Activated CD8-positive, alpha-beta T cell treated with anti-CD3 and anti-CD28 coated beads for 36 hours (primary cell): ENCODE results near the gene TCF7. TPM values are rescaled to one million over a fixed set of nuclear protein-coding genes. Genes with fewer than 3 reads are reported as not detected.

Experiments used
- ATAC-seq: fragments of 200-7000 bp; cut with Tn5 transposase; one replicate; pipeline ENCODE4 v1.10.0; 2021; ENCODE audit warnings: mild to moderate bottlenecking, moderate library complexity
- CTCF ChIA-PET: fragments of 350-600 bp; sonication (Branson Sonifier 250); formaldehyde crosslinking; loops from one replicate; lab custom pipeline; 2021; ENCODE audit warnings: antibody characterized with exemption; lab: Charles Lee
- POLR2A ChIA-PET: fragments of 350-600 bp; sonication (Branson Sonifier 250); formaldehyde crosslinking; loops from one replicate; lab custom pipeline; 2021; ENCODE audit warnings: antibody characterized with exemption; lab: Charles Lee
- DNase-seq: peaks from one replicate; pipeline ENCODE4 v3.0.0-alpha.2; 2020
- H3K27ac Mint-ChIP-seq: one replicate; pipeline ENCODE4 v1.8.0; 2021; ENCODE audit warnings: mild to moderate bottlenecking, mixed read lengths
- H3K27me3 Mint-ChIP-seq: one replicate; pipeline ENCODE4 v1.8.0; 2021; ENCODE audit warnings: mixed read lengths
- H3K36me3 Mint-ChIP-seq: one replicate; pipeline ENCODE4 v1.8.0; 2021; ENCODE audit warnings: low read depth, mixed read lengths
- H3K4me1 Mint-ChIP-seq: one replicate; pipeline ENCODE4 v1.8.0; 2021; ENCODE audit warnings: low read depth, mixed read lengths
- H3K4me3 Mint-ChIP-seq: one replicate; pipeline ENCODE4 v1.8.0; 2021; ENCODE audit warnings: mild to moderate bottlenecking, moderate library complexity, mixed read lengths
- H3K9me3 Mint-ChIP-seq: one replicate; pipeline ENCODE4 v1.8.0; 2021; ENCODE audit warnings: mixed read lengths
- intact Hi-C: fragments of 100-400 bp; cut with micrococcal nuclease; formaldehyde crosslinking; loops from one replicate; pipeline ENCODE4 v1.10.0; 2022
- total RNA-seq, 2 experiments: library from RNA; stranded (reverse); gene quantifications; one replicate each; pipeline ENCODE4 v1.2.3, GENCODE V29; 2021
- TF ChIP-seq, protein P1 (sequence below): fragments of 200-600 bp; IDR thresholded peaks from one replicate; pipeline ENCODE4 v1.8.0; 2022; ENCODE audit warnings: antibody characterized with exemption, mild to moderate bottlenecking

TCF7 gene
- total RNA-seq, 2 experiments from 2014 or later, result 47.4 to 50.3 TPM

DNA sequence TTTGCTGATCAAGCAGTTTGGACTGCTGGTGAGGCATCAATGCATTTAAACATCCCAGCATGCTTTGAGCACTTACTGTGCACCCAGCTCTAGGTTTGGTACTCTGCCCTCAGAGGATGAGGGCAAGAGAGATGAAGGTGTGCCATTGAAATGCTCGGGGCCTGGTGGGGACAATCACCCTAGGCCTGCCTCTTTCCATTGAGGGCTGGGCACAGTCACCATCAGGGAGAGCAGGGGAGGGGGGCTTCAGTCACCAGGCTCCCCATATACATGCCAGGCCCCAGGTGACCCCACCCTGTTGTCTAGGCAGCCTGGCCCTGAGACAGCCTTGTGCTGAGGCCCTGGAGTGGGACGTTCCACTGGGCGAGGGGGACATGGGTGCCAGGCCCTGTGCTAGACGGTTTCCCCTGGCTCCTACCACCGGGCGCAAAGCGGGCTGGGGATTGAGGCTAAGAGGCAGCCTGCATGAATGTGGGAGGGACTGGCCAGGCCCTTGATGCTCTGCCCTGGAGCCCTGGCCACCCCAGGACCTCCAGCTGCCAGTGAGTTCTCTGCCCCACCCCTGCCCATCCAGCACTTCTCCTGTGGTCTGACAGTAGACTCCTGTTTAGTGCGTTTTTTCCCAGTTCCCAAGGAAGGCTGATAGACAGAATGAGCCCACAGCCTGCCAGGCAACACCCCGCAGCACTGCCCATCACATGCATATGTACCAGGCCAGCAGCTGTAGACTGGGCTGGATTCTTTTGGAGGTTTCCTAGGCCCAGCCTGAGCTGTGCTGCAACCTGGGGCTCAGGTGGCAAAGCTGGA is 18.9 kb downstream of the TCF7 start:
- ATAC-seq (no peak), DNase-seq (peak; percentile 26)
- TF ChIP-seq, protein P1, sequence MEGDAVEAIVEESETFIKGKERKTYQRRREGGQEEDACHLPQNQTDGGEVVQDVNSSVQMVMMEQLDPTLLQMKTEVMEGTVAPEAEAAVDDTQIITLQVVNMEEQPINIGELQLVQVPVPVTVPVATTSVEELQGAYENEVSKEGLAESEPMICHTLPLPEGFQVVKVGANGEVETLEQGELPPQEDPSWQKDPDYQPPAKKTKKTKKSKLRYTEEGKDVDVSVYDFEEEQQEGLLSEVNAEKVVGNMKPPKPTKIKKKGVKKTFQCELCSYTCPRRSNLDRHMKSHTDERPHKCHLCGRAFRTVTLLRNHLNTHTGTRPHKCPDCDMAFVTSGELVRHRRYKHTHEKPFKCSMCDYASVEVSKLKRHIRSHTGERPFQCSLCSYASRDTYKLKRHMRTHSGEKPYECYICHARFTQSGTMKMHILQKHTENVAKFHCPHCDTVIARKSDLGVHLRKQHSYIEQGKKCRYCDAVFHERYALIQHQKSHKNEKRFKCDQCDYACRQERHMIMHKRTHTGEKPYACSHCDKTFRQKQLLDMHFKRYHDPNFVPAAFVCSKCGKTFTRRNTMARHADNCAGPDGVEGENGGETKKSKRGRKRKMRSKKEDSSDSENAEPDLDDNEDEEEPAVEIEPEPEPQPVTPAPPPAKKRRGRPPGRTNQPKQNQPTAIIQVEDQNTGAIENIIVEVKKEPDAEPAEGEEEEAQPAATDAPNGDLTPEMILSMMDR, result no peak
- Mint-ChIP-seq H3K27ac (peak overlapping the region; percentile 82), H3K9me3 (no peaks in the 10 kb centered on the region), H3K27me3 (no peaks in the 10 kb centered on the region), H3K36me3 (peaks cover 45% of the 10 kb centered on the region), H3K4me3 (peak overlapping the region; percentile 54), H3K4me1 (peaks cover 96% of the 10 kb centered on the region)
- intact Hi-C loops, result no loop called here
- CTCF ChIA-PET, result interaction anchor here (0.8 to 38.2 kb wide), 2 partner anchors 91 to 107 kb away, joined by 3 to 1049 read pairs; no protein-coding TSS in a partner anchor
- POLR2A ChIA-PET, result interaction anchor here (0.9 to 8.0 kb wide), 5 partner anchors 14 to 79 kb away, joined by 3 to 63 read pairs (median 4); no protein-coding TSS in a partner anchor

DNA sequence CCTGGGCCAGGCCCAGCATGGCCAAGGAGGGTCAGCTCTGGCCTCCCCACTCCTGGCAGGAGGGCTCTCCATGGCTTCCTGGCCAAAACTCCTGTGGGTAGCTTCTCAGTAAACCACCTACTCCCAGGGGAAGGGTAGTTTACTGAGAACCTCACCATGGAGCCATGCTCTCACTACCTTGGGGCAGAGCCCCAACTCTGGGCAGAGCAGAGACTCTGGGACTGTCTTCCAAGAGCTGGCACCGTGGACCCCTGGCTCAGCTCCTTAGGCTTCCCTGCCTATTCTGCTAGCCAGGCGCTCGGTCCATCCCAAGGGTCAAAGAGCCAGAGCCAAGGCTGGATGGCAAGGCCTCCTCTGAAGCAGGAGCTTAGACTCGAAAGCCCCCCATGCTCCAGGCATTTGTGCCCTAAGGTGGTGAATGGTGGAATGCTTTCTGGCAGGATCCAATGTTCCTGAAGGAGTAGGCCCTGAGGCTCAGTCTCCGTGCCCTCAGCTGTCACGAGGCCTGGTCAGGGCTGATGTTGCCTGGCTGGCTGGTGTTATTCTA is 19.6 kb downstream of the TCF7 start:
- intact Hi-C loops, result no loop called here
- TF ChIP-seq, protein P1, result no peak
- H3K9me3 Mint-ChIP-seq, result no peaks in the 10 kb centered on the region
- POLR2A ChIA-PET, result interaction anchor here (0.7 to 8.0 kb wide), 4 partner anchors 13 to 80 kb away, joined by 3 to 63 read pairs (median 4); no protein-coding TSS in a partner anchor
- no peaks in the 10 kb centered on the region for H3K27me3 Mint-ChIP-seq
- DNase-seq (peak; percentile 1), ATAC-seq (no peak)
- CTCF ChIA-PET, result interaction anchor here (0.8 to 38.2 kb wide), 2 partner anchors 92 to 108 kb away, joined by 3 to 1049 read pairs; no protein-coding TSS in a partner anchor
- peak overlapping the region; percentile 82 for H3K27ac Mint-ChIP-seq
- H3K4me3 Mint-ChIP-seq, result no peak overlapping the region
- H3K36me3 Mint-ChIP-seq, result peaks cover 44% of the 10 kb centered on the region
- peaks cover 96% of the 10 kb centered on the region for H3K4me1 Mint-ChIP-seq

DNA sequence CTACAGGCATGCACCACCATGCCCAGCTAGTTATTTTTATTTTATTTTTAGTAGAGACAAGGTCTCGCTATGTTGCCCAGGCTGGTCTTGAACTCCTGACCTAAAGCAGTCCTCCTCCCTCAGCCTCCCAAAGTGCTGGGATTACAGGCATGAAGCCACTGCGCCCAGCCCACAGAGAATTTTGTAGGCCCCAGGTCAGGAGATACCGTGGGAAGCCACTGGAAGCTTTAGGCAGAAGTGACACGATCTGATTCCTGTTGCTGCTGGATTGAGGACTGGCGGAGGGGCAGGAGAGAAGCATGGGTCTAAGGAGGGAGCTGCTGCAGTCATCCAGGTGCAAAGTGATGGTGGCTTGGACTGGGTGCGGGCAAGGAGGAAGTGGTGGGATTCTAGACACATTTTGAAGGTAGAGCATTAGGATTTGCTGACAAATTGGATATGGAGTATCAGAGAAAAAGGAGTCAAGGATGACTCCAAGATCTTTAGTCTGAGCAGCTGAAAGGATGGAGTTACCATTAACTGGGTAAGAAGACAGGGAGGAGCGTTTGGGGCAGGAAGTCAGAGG is 20.7 kb downstream of the TCF7 start:
- DNase-seq (peak; percentile 2), ATAC-seq (no peak)
- Mint-ChIP-seq H3K27me3 (no peaks in the 10 kb centered on the region), H3K36me3 (peaks cover 51% of the 10 kb centered on the region), H3K4me1 (peaks cover 93% of the 10 kb centered on the region), H3K9me3 (no peaks in the 10 kb centered on the region), H3K27ac (peak overlapping the region; percentile 36), H3K4me3 (no peak overlapping the region)
- TF ChIP-seq, protein P1, result no peak
- intact Hi-C loops, result no loop called here
- CTCF ChIA-PET, result interaction anchor here (38.2 kb wide), 1 partner anchor 93 kb away, joined by 1049 read pairs; no protein-coding TSS in a partner anchor
- POLR2A ChIA-PET, result interaction anchor here (1.0 to 8.0 kb wide), 3 partner anchors 12 to 61 kb away, joined by 3 to 63 read pairs (median 8); partner anchors contain the start of gene SKP1

DNA sequence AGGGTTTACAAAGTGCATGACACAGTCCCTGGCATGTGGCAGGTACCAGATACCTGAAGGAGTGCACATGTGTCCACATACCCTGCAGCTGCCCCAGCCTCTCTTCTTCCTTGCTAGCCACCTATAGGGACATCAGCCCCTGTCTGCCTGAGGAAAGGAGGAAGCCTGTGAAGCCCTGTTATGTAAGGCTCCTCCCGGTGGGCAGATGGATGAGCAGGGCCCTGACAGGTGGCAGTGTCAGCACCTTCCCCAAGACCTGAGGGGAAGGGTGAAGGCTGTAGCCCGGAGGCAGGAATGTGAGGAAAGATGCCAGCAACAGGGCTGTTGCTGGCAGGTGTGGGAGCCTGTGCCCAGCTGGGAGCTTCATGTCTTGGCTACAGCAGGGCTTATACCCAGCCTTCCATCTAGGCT is 21.7 kb downstream of the TCF7 start:
- DNase-seq, result no peak
- Mint-ChIP-seq H3K27ac (peak overlapping the region; percentile 36), H3K27me3 (no peaks in the 10 kb centered on the region), H3K4me1 (peaks cover 91% of the 10 kb centered on the region), H3K36me3 (peaks cover 53% of the 10 kb centered on the region), H3K4me3 (no peak overlapping the region), H3K9me3 (no peaks in the 10 kb centered on the region)
- ChIA-PET POLR2A (interaction anchor here (0.8 to 8.0 kb wide), 3 partner anchors 11 to 41 kb away, joined by 3 to 63 read pairs (median 8); partner anchors contain the start of gene SKP1), CTCF (interaction anchor here (1.0 to 38.2 kb wide), 3 partner anchors 14 to 94 kb away, joined by 4 to 1049 read pairs (median 101); no protein-coding TSS in a partner anchor)
- TF ChIP-seq, protein P1, result no peak
- intact Hi-C loops, result no loop called here
- ATAC-seq, result no peak
